Left ventricle myocardium inferior (tissue), 1 donor: Measurements from ENCODE around the gene GAS6. TPM values are rescaled to one million over a fixed set of nuclear protein-coding genes. Genes with fewer than 3 reads are reported as not detected.

Experiments
- DNase-seq: peaks from one replicate; pipeline ENCODE4 v3.0.0-alpha.2; 2020
- H3K27ac ChIP-seq: fragments of 200-600 bp; replicated peaks from 2 replicates; pipeline ENCODE4 v1.8.0; 2021
- H3K27me3 ChIP-seq: fragments of 200-600 bp; 2 replicates; pipeline ENCODE4 v1.8.0; 2021; ENCODE audit warnings: low read depth
- H3K36me3 ChIP-seq: fragments of 200-600 bp; 2 replicates; pipeline ENCODE4 v1.8.0; 2021
- H3K4me1 ChIP-seq: fragments of 200-600 bp; 2 replicates; pipeline ENCODE4 v1.8.0; 2021
- H3K4me3 ChIP-seq: fragments of 200-600 bp; 2 replicates; pipeline ENCODE4 v1.8.0; 2021; ENCODE audit warnings: mild to moderate bottlenecking, moderate library complexity
- H3K9me3 ChIP-seq: fragments of 200-600 bp; replicated peaks from 2 replicates; pipeline ENCODE4 v1.8.0; 2021
- CTCF ChIP-seq: fragments of 200-600 bp; IDR thresholded peaks from 2 replicates; pipeline ENCODE4 v1.8.0; 2021; ENCODE audit warnings: antibody characterized with exemption, mild to moderate bottlenecking, borderline replicate concordance
- intact Hi-C: fragments of 100-400 bp; cut with micrococcal nuclease; formaldehyde crosslinking; loops from one replicate; pipeline ENCODE4 v1.11.0; 2022
- total RNA-seq: library from RNA; stranded (reverse); fragmentation: NEBNext Ultra II Directional; extraction: Animal tissue kit (Norgen Biotek cat#: 25700); gene quantifications from one replicate; pipeline ENCODE4 v1.2.1, GENCODE V29; 2021
- donor health status: DM: no; HTN: yes; CAD: no; lungs with severe emphysema.

Gene GAS6
- total RNA-seq, 1 donor from 2014 or later = 186 TPM

- H3K27ac ChIP-seq = peak overlapping the region; percentile 95
- H3K36me3 ChIP-seq = no peaks in the 10 kb centered on the region
- peaks cover 60% of the 10 kb centered on the region for H3K4me1 ChIP-seq
- no peaks in the 10 kb centered on the region for H3K27me3 ChIP-seq
- no peak for DNase-seq
- H3K4me3 ChIP-seq = no peak overlapping the region
- TF ChIP-seq CTCF = no peak
- intact Hi-C loops = no loop called here
- no peaks in the 10 kb centered on the region for H3K9me3 ChIP-seq
Measured at GRCh38 chr13:113879494-113880360, 15.9 kb upstream of the GAS6 start.

GRCh38 chr13:113879017-113879416 lies 15.1 kb upstream of the GAS6 start:
- peak overlapping the region; percentile 95 for H3K27ac ChIP-seq
- no peak for TF ChIP-seq CTCF

GRCh38 chr13:113877149-113877990 lies 13.5 kb upstream of the GAS6 start:
- Histone ChIP-seq H3K9me3 (no peaks in the 10 kb centered on the region), H3K4me3 (no peak overlapping the region), H3K27me3 (no peaks in the 10 kb centered on the region), H3K27ac (no peak overlapping the region), H3K4me1 (peaks cover 40% of the 10 kb centered on the region), H3K36me3 (no peaks in the 10 kb centered on the region)
- TF ChIP-seq CTCF = no peak
- intact Hi-C loops = no loop called here
- no peak for DNase-seq

More at GRCh38 chr13:113879017-113879416, 15.1 kb upstream of the GAS6 start:
- peaks cover 57% of the 10 kb centered on the region for H3K4me1 ChIP-seq
- intact Hi-C loops = no loop called here
- no peak for DNase-seq
- no peaks in the 10 kb centered on the region for H3K36me3 ChIP-seq
- no peaks in the 10 kb centered on the region for H3K27me3 ChIP-seq
- H3K4me3 ChIP-seq = no peak overlapping the region
- H3K9me3 ChIP-seq = no peaks in the 10 kb centered on the region

- H3K4me1 ChIP-seq = peaks cover 32% of the 10 kb centered on the region
- H3K27ac ChIP-seq = no peak overlapping the region
- no peaks in the 10 kb centered on the region for H3K36me3 ChIP-seq
- H3K4me3 ChIP-seq = no peak overlapping the region
- H3K9me3 ChIP-seq = no peaks in the 10 kb centered on the region
- intact Hi-C loops = no loop called here
- TF ChIP-seq CTCF = no peak
- no peaks in the 10 kb centered on the region for H3K27me3 ChIP-seq
- DNase-seq = no peak
Measured at GRCh38 chr13:113876346-113877148, 12.7 kb upstream of the GAS6 start.

- H3K27me3 ChIP-seq = no peaks in the 10 kb centered on the region
- H3K9me3 ChIP-seq = no peaks in the 10 kb centered on the region
- no peak overlapping the region for H3K4me3 ChIP-seq
- intact Hi-C loops = no loop called here
- H3K36me3 ChIP-seq = no peaks in the 10 kb centered on the region
- H3K27ac ChIP-seq = no peak overlapping the region
- TF ChIP-seq CTCF = no peak
- no peak for DNase-seq
- peaks cover 25% of the 10 kb centered on the region for H3K4me1 ChIP-seq
Measured at GRCh38 chr13:113875837-113876281, 12.0 kb upstream of the GAS6 start.
